IPS-20b (cell line): ENCODE results near the gene SPTBN5.
A peak's percentile ranks its signal among the peaks of the same experiment; 100 is the strongest.

Experiments used
- H3K27ac ChIP-seq: one replicate; pipeline ENCODE4 v1.5.1; 2013; ENCODE audit warnings: low read length
- H3K27me3 ChIP-seq: 2 replicates; pipeline ENCODE4 v1.6.1; 2013; ENCODE audit warnings: mild to moderate bottlenecking, low read length, inconsistent platforms; ENCODE audit not compliant: insufficient read depth
- H3K36me3 ChIP-seq: 2 replicates; pipeline ENCODE4 v1.6.1; 2013; ENCODE audit warnings: low read depth, mild to moderate bottlenecking, inconsistent platforms, low read length, moderate library complexity; ENCODE audit not compliant: insufficient read depth
- H3K4me1 ChIP-seq: 2 replicates; pipeline ENCODE4 v1.6.1; 2013; ENCODE audit warnings: mild to moderate bottlenecking, control low read depth, inconsistent platforms, low read length, moderate library complexity; ENCODE audit not compliant: insufficient read depth
- H3K4me3 ChIP-seq: 2 replicates; pipeline ENCODE4 v1.5.1; 2013; ENCODE audit warnings: mild to moderate bottlenecking, low read length, inconsistent platforms
- H3K9ac ChIP-seq: 2 replicates; pipeline ENCODE4 v1.6.1; 2013; ENCODE audit warnings: low read depth, mild to moderate bottlenecking, inconsistent platforms, low read length, moderate library complexity
- H3K9me3 ChIP-seq: 2 replicates; pipeline ENCODE4 v1.6.1; 2013; ENCODE audit warnings: mild to moderate bottlenecking, low read depth, low read length, inconsistent platforms; ENCODE audit not compliant: insufficient read depth

The SPTBN5 gene

GRCh38 chr15:41811432-41812195 lies 82.2 kb downstream of the SPTBN5 start:
- no peaks in the 10 kb centered on the region for H3K36me3 ChIP-seq
- no peak overlapping the region for H3K9ac ChIP-seq
- no peaks in the 10 kb centered on the region; the same call in 1 of the 2 replicates for H3K4me1 ChIP-seq
- H3K4me3 ChIP-seq = no peak overlapping the region
- H3K27ac ChIP-seq = no peak overlapping the region
- H3K9me3 ChIP-seq = no peaks in the 10 kb centered on the region
- H3K27me3 ChIP-seq = no peaks in the 10 kb centered on the region

- Histone ChIP-seq H3K27me3 (no peaks in the 10 kb centered on the region), H3K9me3 (no peaks in the 10 kb centered on the region), H3K9ac (no peak overlapping the region), H3K27ac (no peak overlapping the region), H3K4me3 (no peak overlapping the region), H3K36me3 (no peaks in the 10 kb centered on the region), H3K4me1 (no peaks in the 10 kb centered on the region; the same call in 1 of the 2 replicates)
These were observed 83.0 kb downstream of the SPTBN5 start for GRCh38 chr15:41810651-41811431.

- Histone ChIP-seq H3K27me3 (no peaks in the 10 kb centered on the region), H3K27ac (no peak overlapping the region), H3K4me1 (no peaks in the 10 kb centered on the region; the same call in 1 of the 2 replicates), H3K4me3 (no peak overlapping the region), H3K36me3 (no peaks in the 10 kb centered on the region), H3K9ac (no peak overlapping the region), H3K9me3 (no peaks in the 10 kb centered on the region)
These were observed 84.2 kb downstream of the SPTBN5 start for GRCh38 chr15:41809526-41810220.

DNA sequence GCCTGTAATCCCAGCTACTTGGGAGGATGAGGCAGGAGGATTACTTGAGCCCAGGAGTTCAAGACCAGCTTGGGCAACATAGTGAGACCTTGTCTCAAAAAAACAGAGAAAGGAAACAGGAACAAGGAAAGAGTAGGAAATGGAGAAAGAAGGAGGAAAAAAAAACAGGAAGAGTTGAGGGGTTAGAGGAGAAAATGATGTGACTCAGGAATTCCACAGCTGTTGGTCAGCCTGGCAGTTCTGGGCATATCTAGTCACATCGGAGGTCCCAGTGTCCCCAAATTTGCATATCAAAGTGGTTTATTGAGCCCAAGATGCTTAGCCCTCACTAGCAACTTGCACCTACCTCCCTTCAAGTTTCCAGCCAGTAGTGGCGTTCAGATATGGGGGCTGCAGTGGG lies 84.7 kb downstream of the SPTBN5 start:
- H3K9me3 ChIP-seq = no peaks in the 10 kb centered on the region
- H3K36me3 ChIP-seq = no peaks in the 10 kb centered on the region
- no peak overlapping the region for H3K9ac ChIP-seq
- H3K27me3 ChIP-seq = no peaks in the 10 kb centered on the region
- H3K4me1 ChIP-seq = no peaks in the 10 kb centered on the region; the same call in 1 of the 2 replicates
- H3K27ac ChIP-seq = no peak overlapping the region
- H3K4me3 ChIP-seq = no peak overlapping the region

DNA sequence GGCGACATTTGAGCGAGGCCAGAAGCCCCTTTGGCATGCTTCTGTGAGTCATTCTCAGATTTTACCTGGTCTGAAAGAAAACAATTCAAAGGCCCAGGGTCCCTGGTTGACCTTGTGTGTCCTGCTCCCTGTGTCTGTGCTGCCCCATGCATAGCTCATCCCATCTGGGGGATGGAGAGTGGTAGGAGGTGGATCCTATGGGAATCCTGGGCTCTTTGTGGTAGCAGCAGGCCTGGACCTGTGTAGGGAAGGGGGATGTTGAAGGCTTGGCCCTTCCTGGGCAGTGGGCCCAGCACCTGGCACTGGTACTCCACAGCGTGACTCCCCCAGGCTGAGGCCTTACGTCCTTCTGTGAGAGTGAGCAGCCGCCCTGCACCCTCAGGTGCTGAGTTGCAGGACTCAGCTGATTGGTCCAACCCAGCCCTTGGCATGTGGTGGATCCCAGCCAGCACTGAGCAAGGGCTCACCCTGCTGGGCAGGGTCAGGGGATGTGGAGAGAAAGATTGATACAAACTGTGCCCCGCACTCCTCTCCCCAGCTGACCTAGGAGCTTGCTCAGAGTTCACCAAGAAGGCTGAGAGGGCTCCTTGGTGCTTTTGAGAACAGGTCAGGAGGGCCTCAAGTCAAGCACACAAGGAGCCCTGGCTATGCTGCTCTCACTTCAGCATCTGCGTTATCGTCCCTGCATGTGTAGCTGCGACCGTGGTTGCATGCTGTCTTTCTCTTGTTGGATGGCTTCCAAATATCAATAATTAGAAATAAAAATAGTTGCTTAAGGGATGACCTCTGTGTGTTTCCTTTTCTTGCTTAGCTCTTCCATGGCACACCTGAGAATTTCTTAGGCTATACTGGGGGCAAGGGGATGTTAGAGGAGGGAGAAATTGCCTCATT lies 87.3 kb downstream of the SPTBN5 start:
- Histone ChIP-seq H3K27ac (no peak overlapping the region), H3K4me1 (no peaks in the 10 kb centered on the region; the same call in 1 of the 2 replicates)

GRCh38 chr15:41805711-41806110 lies 88.1 kb downstream of the SPTBN5 start:
- no peak overlapping the region for H3K27ac ChIP-seq
- H3K4me1 ChIP-seq = no peaks in the 10 kb centered on the region
- H3K9me3 ChIP-seq = no peaks in the 10 kb centered on the region

More for the DNA sequence above, 87.3 kb downstream of the SPTBN5 start:
- Histone ChIP-seq H3K4me3 (no peak overlapping the region), H3K9ac (no peak overlapping the region), H3K27me3 (no peaks in the 10 kb centered on the region), H3K9me3 (no peaks in the 10 kb centered on the region), H3K36me3 (no peaks in the 10 kb centered on the region)

DNA sequence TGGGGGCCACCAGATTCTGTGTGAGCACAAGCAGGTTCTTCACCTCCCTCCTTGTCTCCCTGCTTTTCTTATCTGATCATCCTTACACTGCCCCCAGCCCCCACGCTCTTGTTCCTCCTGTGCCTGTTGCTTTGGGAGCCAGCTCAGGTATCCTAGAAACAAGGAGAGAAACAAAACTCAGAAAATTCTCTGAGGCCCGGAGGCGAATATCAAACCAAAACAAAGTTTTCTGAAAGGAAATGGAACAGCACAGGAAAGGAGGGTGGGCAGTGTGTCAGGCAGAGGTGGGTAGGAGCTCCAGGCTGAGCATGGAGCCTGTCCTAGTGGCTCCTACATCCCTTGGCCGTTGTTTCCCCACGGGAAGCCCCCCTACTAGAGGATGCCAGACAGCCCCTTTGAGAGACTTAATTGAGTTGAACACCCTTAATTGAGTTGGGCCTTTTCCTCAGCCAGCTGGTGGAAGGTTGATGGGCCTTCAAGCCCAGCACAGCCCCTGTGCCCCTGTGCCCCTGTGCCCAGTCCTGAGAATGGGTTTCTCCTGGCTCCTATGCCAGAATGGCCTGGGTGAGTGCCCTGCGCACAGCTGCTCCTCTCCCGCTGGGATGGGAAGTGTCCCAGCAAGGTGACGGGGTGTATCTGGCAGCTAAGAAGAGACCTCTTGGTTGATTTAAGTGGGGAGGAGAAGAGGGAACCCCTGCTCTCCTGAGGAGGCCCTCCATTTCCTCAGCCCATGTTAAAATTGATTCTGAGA lies 88.8 kb downstream of the SPTBN5 start:
- no peak overlapping the region for H3K4me3 ChIP-seq
- H3K27ac ChIP-seq = no peak overlapping the region
- H3K27me3 ChIP-seq = no peaks in the 10 kb centered on the region
- H3K36me3 ChIP-seq = peaks cover 3% of the 10 kb centered on the region; the same call in 1 of the 2 replicates
- H3K9ac ChIP-seq = 0 out of 2 replicates have a peak overlapping the region, but pooled peaks have one; percentile 41
- no peaks in the 10 kb centered on the region for H3K4me1 ChIP-seq
- H3K9me3 ChIP-seq = no peaks in the 10 kb centered on the region

More at GRCh38 chr15:41805711-41806110, 88.1 kb downstream of the SPTBN5 start:
- Histone ChIP-seq H3K36me3 (no peaks in the 10 kb centered on the region), H3K4me3 (no peak overlapping the region), H3K9ac (no peak overlapping the region), H3K27me3 (no peaks in the 10 kb centered on the region)

- Histone ChIP-seq H3K36me3 (peaks cover 7% of the 10 kb centered on the region; the same call in 1 of the 2 replicates), H3K9ac (0 out of 2 replicates have a peak overlapping the region, but pooled peaks have one; percentile 41), H3K9me3 (no peaks in the 10 kb centered on the region), H3K4me1 (no peaks in the 10 kb centered on the region), H3K27ac (no peak overlapping the region), H3K27me3 (no peaks in the 10 kb centered on the region), H3K4me3 (no peak overlapping the region)
These were observed 89.5 kb downstream of the SPTBN5 start for GRCh38 chr15:41804361-41804760.

DNA sequence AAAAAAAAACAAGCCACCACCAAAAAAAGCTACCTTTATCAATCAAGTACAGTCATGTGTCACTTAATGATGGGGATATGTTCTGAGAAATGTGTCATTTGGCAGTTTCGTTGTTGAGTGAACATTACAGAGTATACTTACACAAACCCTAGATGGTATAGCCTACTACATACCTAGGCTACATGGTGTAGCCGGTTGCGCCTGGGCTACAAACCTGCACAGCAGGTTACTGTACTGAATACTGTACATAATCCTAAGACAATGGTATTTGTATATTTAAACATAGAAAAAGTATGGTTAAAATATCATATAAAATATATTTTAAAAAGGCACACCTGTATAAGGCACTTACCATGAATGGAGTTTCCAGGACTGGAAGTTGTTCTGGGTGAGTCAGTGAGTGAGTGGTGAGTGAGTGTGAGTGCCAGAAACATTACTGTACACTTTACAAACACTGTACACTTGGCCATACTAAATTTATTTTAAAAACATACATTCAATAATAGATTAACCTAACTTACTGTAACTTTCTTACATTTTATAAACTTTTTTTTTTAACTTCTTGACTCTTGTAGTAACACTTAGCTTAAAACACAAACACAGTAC lies 91.9 kb downstream of the SPTBN5 start:
- H3K4me3 ChIP-seq = no peak overlapping the region
- no peaks in the 10 kb centered on the region for H3K27me3 ChIP-seq
- H3K9ac ChIP-seq = no peak overlapping the region
- peaks cover 7% of the 10 kb centered on the region; the same call in 1 of the 2 replicates for H3K36me3 ChIP-seq
- H3K9me3 ChIP-seq = no peaks in the 10 kb centered on the region
- no peak overlapping the region for H3K27ac ChIP-seq
- H3K4me1 ChIP-seq = no peaks in the 10 kb centered on the region

- Histone ChIP-seq H3K9me3 (no peaks in the 10 kb centered on the region), H3K36me3 (peaks cover 7% of the 10 kb centered on the region; the same call in 1 of the 2 replicates), H3K4me1 (no peaks in the 10 kb centered on the region), H3K9ac (no peak overlapping the region), H3K4me3 (no peak overlapping the region), H3K27ac (no peak overlapping the region), H3K27me3 (no peaks in the 10 kb centered on the region)
These were observed 92.7 kb downstream of the SPTBN5 start for GRCh38 chr15:41801185-41801584.
